Omental fat pad (tissue), 4 donors: ENCODE measurements around the gene APBA2. TPM values are rescaled to one million over a fixed set of nuclear protein-coding genes. Genes with fewer than 3 reads are reported as not detected.

Source experiments
- ATAC-seq: fragments of 150-250 bp; one replicate; pipeline ENCODE4 v1.9.1; 2016; ENCODE audit warnings: mild to moderate bottlenecking, moderate library complexity; ENCODE audit not compliant: low FRiP score
- DNase-seq: peaks from one replicate; pipeline ENCODE4 v3.0.0-alpha.2; 2019; ENCODE audit warnings: low spot score
- total RNA-seq, 4 donors: library from RNA; depleted of rRNA; stranded (reverse); fragments of >200 nt; gene quantifications; one replicate each; pipeline ENCODE4 v1.1.0, GENCODE V29; 2016
- TF ChIP-seq, protein P1 (sequence below), 3 donors: fragments of 450-650 bp; IDR thresholded peaks; one replicate each; pipeline ENCODE4 v1.5.1; 2016 to 2017; ENCODE audit warnings: antibody characterized with exemption in 3 of 3, mild to moderate bottlenecking in 3 of 3, moderate library complexity in 2 of 3

The APBA2 gene
- total RNA-seq, 4 donors from 2014 or later, result 0.93 to 4.3 (median 2.6) TPM

DNA sequence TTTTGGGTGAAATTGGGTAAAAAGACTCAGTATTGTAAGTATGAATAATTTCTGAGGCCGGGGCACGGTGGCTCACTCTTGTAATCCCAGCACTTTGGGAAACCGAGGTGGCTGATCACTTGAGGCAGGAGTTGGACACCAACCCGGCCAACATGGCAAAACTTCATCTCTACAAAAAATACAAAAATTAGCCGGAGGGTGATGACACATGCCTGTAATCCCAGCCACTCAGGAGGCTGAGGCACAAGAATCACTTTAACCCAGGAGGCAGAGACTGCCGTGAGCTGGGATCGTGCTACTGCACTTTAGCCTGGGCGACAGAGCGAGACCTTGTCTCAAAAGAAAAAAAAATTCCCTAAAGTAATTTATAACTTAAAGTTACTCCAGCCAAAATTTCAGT lies 162.2 kb downstream of the APBA2 start:
- TF ChIP-seq, protein P1, sequence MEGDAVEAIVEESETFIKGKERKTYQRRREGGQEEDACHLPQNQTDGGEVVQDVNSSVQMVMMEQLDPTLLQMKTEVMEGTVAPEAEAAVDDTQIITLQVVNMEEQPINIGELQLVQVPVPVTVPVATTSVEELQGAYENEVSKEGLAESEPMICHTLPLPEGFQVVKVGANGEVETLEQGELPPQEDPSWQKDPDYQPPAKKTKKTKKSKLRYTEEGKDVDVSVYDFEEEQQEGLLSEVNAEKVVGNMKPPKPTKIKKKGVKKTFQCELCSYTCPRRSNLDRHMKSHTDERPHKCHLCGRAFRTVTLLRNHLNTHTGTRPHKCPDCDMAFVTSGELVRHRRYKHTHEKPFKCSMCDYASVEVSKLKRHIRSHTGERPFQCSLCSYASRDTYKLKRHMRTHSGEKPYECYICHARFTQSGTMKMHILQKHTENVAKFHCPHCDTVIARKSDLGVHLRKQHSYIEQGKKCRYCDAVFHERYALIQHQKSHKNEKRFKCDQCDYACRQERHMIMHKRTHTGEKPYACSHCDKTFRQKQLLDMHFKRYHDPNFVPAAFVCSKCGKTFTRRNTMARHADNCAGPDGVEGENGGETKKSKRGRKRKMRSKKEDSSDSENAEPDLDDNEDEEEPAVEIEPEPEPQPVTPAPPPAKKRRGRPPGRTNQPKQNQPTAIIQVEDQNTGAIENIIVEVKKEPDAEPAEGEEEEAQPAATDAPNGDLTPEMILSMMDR (IDR thresholded peaks at IDR 0.05), result no peak
- ATAC-seq (no peak), DNase-seq (no peak)

DNA sequence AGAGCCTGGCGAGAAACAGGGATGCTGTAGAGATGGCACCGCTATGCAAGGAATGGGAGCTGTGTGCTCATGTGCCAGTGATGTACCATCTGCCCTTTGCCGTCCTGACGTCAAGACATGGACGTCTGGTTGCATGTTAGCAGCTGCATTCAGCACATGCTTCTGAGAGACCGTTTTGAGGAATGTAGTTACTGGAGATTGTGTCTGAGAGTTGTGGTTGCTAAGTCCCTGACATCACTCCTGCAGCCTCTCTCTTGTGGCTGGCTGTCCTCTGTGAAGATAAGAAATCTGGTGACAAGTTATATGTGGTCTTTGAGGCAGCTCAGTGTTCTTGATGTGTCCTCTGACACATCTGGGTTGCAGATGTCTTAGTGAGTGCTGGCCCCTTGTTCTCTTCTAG lies 165.1 kb downstream of the APBA2 start:
- DNase-seq (no peak), ATAC-seq (no peak)
- TF ChIP-seq, protein P1 (IDR thresholded peaks at IDR 0.05), result no peak

DNA sequence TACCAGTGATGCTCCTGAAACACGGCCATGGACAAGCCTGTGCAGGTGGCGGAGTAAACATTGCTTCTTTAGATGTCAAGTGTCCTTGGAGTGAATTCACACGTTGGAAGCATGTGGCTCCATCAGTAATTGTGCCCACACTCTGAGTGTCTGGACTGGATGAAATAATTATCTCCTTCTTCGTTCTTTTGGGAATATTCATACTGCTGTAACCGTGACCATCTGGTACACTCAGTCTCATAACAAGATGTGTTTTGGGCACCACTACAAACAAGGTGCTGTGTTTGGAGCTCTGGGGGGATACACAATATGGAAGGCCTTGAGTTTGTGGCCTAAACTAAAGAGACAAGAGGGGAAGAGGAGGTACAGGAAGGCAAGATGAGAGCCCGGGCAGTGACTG lies 165.6 kb downstream of the APBA2 start:
- ATAC-seq, result no peak
- TF ChIP-seq, protein P1 (IDR thresholded peaks at IDR 0.05), result no peak
- DNase-seq, result no peak

DNA sequence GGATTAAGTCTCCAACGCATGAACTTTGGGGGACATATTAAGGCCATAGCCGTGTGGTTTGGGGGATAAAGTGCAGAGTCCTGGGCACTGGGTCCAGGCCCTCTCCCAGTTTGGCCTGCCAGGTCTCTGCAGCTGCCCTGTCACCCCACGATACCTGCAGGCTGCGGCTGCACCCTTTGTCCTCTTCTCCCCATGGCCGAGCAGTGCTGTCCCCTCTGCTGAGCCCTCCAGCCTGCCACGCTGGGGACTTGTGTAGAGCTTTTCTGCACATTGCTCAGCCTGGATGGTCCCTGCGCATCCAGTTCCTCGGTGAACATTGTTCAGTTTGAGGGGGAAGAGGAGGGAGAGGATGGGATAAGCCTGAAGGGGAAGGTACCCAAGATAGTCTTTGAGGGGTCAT lies 167.2 kb downstream of the APBA2 start:
- TF ChIP-seq, protein P1 (IDR thresholded peaks at IDR 0.05), result no peak
- DNase-seq, result no peak
- ATAC-seq, result no peak

DNA sequence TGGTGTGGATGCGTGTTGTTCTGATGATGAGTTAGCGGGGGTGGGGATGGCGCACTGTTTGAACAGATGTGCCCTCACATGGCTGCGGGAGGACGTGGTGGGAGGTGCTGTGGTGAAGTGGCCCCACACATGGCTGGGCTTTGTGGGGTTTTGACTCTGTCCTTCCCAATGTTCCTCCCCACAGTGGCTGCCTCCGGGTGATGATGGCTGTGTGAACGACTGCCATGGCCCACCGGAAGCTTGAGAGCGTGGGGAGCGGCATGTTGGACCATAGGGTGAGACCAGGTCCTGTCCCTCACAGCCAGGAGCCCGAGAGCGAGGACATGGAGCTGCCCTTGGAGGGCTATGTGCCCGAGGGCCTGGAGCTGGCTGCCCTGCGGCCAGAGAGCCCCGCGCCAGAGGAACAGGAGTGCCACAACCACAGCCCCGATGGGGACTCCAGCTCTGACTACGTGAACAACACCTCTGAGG lies 167.9 kb downstream of the APBA2 start:
- TF ChIP-seq, protein P1 (IDR thresholded peaks at IDR 0.05), result no peak
- DNase-seq, result no peak
- no peak for ATAC-seq

DNA sequence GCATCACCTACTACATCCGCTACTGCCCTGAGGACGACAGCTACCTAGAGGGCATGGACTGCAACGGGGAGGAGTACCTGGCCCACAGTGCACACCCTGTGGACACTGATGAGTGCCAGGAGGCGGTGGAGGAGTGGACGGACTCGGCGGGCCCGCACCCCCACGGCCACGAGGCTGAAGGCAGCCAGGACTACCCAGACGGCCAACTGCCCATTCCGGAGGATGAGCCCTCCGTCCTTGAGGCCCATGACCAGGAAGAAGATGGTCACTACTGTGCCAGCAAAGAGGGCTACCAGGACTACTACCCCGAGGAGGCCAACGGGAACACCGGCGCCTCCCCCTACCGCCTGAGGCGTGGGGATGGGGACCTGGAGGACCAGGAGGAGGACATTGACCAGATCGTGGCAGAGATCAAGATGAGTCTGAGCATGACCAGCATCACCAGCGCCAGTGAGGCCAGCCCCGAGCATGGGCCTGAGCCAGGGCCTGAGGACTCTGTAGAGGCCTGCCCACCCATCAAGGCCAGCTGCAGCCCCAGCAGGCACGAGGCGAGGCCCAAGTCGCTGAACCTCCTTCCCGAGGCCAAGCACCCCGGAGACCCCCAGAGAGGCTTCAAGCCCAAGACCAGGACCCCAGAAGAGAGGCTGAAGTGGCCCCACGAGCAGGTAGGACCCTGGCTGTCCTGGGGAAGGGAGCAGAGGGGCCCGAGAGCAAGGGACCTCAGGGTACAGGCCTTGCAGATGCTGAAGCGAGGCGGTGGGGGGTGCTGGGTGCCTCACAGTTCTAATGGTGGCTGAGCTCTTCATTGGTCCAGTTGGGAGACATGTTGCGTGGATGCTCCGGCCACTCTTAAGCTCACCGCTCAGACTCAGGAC lies 168.6 kb downstream of the APBA2 start:
- TF ChIP-seq, protein P1 (IDR thresholded peaks at IDR 0.05), result no peak
- DNase-seq, result no peak
- no peak for ATAC-seq

DNA sequence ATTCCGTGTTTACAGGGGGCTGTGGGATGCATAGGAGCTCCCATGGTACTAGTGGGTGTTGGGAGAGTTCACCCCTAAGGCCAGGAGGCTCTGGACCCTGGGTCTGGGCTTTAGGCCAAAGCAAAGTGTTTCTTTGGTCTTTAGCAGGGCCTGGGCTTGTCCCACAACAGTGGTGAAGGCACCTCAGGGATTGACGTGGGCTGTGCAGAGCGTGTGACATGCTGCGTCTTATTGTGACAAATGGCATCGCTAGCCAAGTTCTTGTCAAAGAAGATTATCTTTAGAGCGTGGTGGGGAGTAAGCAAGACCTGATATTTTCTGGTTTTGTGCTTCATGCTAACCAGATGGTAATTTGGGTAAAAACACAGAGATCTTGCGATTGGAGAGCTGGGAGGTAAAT lies 170.1 kb downstream of the APBA2 start:
- ATAC-seq (no peak), DNase-seq (no peak)
- TF ChIP-seq, protein P1 (IDR thresholded peaks at IDR 0.05), result no peak
